AG09319 (cell line): ENCODE measurements around the gene DNMT1.

Experiments
- DNase-seq: peaks from one replicate; pipeline ENCODE4 v3.0.0-alpha.2; 2010; ENCODE audit warnings: low read depth; ENCODE audit errors: extremely low read depth
- TF ChIP-seq, protein P1 (sequence below): IDR thresholded peaks from 2 replicates; pipeline ENCODE4 v1.5.1; 2011; ENCODE audit warnings: low read depth, mild to moderate bottlenecking, inconsistent platforms, low read length, moderate library complexity

DNMT1 gene

DNA sequence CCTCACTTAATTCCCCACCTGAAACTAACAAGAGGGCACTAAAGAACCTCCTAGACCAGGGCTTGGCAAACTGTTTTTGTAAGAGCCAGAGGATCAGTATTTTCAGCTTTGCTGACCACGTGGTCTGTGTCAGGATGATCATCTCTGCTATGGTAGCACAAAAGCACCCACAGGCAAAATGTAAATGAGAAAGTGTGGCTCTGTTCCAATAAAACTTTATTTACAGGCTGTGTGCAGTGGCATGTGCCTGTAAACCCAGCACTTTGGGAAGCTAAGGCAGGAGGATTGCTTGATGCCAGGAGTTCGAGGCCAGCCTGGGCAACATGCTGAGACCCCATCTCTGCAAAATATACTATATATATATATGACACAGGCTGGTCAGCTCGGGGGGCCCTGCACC, 31.2 kb downstream of the DNMT1 start:
- DNase-seq = no peak
- TF ChIP-seq, protein P1, sequence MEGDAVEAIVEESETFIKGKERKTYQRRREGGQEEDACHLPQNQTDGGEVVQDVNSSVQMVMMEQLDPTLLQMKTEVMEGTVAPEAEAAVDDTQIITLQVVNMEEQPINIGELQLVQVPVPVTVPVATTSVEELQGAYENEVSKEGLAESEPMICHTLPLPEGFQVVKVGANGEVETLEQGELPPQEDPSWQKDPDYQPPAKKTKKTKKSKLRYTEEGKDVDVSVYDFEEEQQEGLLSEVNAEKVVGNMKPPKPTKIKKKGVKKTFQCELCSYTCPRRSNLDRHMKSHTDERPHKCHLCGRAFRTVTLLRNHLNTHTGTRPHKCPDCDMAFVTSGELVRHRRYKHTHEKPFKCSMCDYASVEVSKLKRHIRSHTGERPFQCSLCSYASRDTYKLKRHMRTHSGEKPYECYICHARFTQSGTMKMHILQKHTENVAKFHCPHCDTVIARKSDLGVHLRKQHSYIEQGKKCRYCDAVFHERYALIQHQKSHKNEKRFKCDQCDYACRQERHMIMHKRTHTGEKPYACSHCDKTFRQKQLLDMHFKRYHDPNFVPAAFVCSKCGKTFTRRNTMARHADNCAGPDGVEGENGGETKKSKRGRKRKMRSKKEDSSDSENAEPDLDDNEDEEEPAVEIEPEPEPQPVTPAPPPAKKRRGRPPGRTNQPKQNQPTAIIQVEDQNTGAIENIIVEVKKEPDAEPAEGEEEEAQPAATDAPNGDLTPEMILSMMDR = no peak

DNA sequence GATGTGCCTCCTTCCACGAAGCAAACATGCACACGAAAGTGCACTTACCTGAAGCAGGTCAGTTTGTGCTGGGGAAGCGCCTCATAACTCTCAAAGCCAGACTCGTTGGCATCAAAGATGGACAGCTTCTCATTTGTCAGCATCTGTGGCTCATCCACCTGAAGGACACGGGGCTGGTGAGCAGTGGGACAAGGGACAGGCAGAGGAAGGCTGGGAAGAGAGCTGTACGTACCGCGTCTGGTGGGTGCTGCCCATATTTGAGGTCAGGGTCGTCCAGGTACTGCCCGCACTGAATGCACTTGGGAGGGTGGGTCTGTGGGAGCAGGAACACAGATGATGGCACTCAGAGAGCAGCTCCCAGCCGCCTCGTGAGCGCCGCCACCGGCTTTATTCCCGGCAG, 35.1 kb downstream of the DNMT1 start:
- TF ChIP-seq, protein P1 = no peak
- no peak for DNase-seq

DNA sequence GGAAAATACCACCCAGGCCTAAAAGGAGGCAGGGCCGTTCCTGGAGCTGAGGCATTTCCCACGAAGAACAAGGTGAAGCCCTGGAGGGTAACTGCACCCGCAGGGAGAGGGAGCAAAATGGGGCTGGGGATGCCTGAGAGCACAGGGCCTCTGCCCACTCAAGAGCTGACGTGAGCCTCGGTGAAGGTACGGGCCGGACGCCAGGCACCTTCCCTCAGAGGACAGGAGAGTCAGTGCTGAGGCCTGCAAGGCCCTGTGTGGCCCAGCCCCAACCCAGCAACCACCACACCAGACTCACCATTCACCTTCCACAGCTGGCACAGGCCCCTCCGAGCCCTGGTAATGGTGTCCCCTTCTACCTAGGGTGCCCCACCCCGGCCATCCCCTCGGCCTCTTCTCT, 36.3 kb downstream of the DNMT1 start:
- TF ChIP-seq, protein P1 = no peak
- no peak for DNase-seq

DNA sequence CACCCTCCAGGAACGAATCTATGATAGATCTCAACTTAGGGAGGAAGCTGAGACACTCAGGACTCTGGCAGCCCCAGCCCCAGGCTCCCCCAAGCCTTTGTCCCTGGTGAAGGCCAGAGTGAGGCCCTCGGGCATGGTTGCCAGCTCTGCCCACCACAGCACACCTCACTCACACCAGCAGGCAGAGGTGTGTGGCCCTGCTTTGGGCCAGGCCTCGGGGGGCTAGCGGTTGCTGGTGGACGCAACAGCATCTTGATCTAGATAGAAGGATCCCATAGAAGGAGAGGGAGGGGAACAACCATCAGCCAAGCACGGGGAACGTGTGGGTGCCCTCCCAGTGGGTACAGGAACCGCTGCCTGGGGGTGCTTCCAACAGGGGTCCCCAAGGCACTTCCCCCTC, 36.7 kb downstream of the DNMT1 start:
- DNase-seq = no peak
- TF ChIP-seq, protein P1 = no peak

DNA sequence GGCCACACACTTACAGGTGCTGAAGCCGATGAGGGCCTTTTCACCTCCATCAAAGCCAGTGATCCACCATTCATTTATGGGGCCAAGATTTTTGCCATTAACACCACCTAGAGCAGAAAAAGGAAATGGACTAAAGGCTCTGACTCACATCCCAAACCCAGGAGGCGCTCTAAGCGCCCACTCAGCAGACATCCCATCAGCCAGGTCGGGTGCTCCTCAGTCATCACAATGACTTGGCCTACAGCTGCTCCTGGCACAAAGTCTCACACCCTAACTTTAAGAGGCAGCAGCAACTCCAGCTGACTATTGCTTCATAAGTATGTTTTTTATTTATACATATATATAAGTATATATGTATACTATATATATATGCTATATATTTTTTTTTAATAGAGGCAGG, 38.9 kb downstream of the DNMT1 start:
- DNase-seq = no peak
- TF ChIP-seq, protein P1 = no peak

DNA sequence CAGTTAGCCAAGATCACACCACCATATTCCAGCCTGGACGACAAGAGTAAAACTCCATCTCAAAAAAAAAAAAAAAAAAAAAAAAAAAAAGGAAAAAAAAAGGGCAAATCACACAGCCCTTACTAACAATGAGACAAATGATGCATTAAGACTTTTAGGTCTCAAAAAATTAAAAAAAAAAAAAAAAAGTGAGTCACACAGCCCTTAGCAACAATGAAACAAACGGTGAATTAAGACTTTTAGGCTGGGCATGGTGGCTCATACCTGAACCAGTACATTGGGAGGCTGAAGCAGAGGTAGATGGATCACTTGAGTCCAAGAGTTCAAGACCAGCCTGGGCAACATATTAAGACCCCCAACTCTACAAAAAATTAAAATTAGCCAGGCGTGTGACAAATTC, 42.7 kb downstream of the DNMT1 start:
- DNase-seq = no peak
- TF ChIP-seq, protein P1 = no peak

DNA sequence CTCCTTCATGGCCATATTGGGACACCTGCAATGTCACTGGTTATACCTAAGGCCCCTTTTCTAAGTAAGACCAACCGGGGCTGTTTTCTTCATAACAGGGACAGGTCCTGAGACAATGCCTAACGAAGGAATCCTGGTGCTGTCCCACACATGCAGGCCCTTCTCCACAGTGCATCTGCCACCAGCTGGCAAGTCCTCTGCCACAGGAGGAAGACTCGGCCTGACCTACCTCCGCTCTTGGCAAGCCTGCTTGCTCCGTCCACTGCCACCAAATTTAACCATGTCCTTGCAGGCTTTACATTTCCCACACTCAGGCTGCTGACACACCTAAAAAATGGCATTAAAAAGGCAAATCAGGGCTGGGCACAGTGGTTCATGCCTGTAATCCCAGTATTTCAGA, 43.2 kb downstream of the DNMT1 start:
- TF ChIP-seq, protein P1 = no peak
- DNase-seq = no peak
